Gastroesophageal sphincter (tissue), 4 donors: Measurements from ENCODE around the gene DUOX1. TPM values are rescaled to one million over a fixed set of nuclear protein-coding genes. Genes with fewer than 3 reads are reported as not detected.

Source experiments
- ATAC-seq: fragments of 150-250 bp; one replicate; pipeline ENCODE4 v1.9.1; 2016; ENCODE audit warnings: mild to moderate bottlenecking, moderate library complexity
- H3K27ac ChIP-seq, 4 donors: fragments of 200-600 bp; sonication (generic) in 3 of 4; 1 replicate in 3 of 4; 2 replicates in 1 of 4; pipeline ENCODE4 v1.5.1; 2016 to 2019
- H3K27me3 ChIP-seq: fragments of 200-600 bp; sonication (generic); one replicate; pipeline ENCODE4 v1.5.1; 2019
- H3K36me3 ChIP-seq, 2 donors: fragments of 200-600 bp; sonication (generic); one replicate each; pipeline ENCODE4 v1.5.1; 2019; ENCODE audit warnings: control low read depth in 1 of 2
- H3K4me1 ChIP-seq, 3 donors: fragments of 200-600 bp; sonication (generic); 1 replicate in 2 of 3; 2 replicates in 1 of 3; pipeline ENCODE4 v1.5.1; 2016 to 2019; ENCODE audit warnings: control low read depth in 2 of 3
- H3K4me3 ChIP-seq, 2 donors: fragments of 200-600 bp; sonication (generic); one replicate each; pipeline ENCODE4 v1.5.1; 2019; ENCODE audit warnings: mild to moderate bottlenecking in 1 of 2, moderate library complexity in 1 of 2
- H3K9me3 ChIP-seq, 3 donors: fragments of 200-600 bp; sonication (generic); one replicate each; pipeline ENCODE4 v1.5.1; 2017 to 2019; ENCODE audit warnings: control low read depth in 2 of 3
- CTCF ChIP-seq, 4 experiments: fragments of 200-600 bp in 2 of 4; fragments of 450-650 bp in 2 of 4; sonication (generic) in 1 of 4; IDR thresholded peaks; one replicate each; pipeline ENCODE4 v1.5.1; 2017 to 2019; ENCODE audit warnings: antibody characterized with exemption in 4 of 4, mild to moderate bottlenecking in 2 of 4, moderate library complexity in 2 of 4
- EP300 ChIP-seq: sonication (generic); formaldehyde crosslinking; IDR thresholded peaks from one replicate; pipeline ENCODE4 v1.6.1; 2017; ENCODE audit warnings: antibody characterized with exemption, mild to moderate bottlenecking
- POLR2A ChIP-seq, 2 donors: fragments of 450-650 bp; IDR thresholded peaks; one replicate each; pipeline ENCODE4 v1.6.1; 2017; ENCODE audit warnings: antibody characterized with exemption in 2 of 2, mild to moderate bottlenecking in 2 of 2, moderate library complexity in 1 of 2
- POLR2AphosphoS5 ChIP-seq: sonication (generic); formaldehyde crosslinking; IDR thresholded peaks from one replicate; pipeline ENCODE4 v1.6.1; 2017; ENCODE audit warnings: antibody characterized with exemption
- WGBS, 2 donors: methylation state at CpG; one replicate each; pipeline ENCODE4 v1.1.5; 2018; ENCODE audit warnings: low coverage in 1 of 2; 5-methylcytosine and 5-hydroxymethylcytosine counted together
- total RNA-seq, 4 donors: library from RNA; depleted of rRNA; stranded (reverse); fragments of >200 nt; gene quantifications; one replicate each; pipeline ENCODE4 v1.1.0, GENCODE V29; 2016

Gene DUOX1
- total RNA-seq, 4 donors from 2014 or later: 0.08 to 2.7 (median 1.1) TPM

- H3K4me3 ChIP-seq: peak overlapping the region; percentile 63 to 80
- TF ChIP-seq POLR2AphosphoS5: peak; percentile 69
- no peak for TF ChIP-seq EP300
- TF ChIP-seq POLR2A (IDR thresholded peaks at IDR 0.05): peak; percentile 39 to 68
- peak in 3 of 4 experiments; percentile 68 to 80 (median 74) for TF ChIP-seq CTCF (IDR thresholded peaks at IDR 0.05)
- peaks cover 0 to 9% of the 10 kb centered on the region in 2 donors for H3K36me3 ChIP-seq
- H3K27ac ChIP-seq: peak overlapping the region; percentile 97 to 99 (median 98)
- peaks cover 0 to 56% (median 5%) of the 10 kb centered on the region in 3 donors for H3K4me1 ChIP-seq
- no peaks in the 10 kb centered on the region for H3K27me3 ChIP-seq
- no CpG with 5 or more reads among the region's 79 CpGs for WGBS, 2 donors
- peak; percentile 86 for ATAC-seq
- no peaks in the 10 kb centered on the region for H3K9me3 ChIP-seq
Measured at GRCh38 chr15:45166834-45167630, 37.2 kb downstream of the DUOX1 start.

- Histone ChIP-seq H3K27me3 (no peaks in the 10 kb centered on the region), H3K27ac (peak overlapping the region; percentile 97 to 99 (median 98)), H3K4me1 (peaks cover 0 to 51% (median 5%) of the 10 kb centered on the region in 3 donors), H3K36me3 (peaks cover 0 to 15% of the 10 kb centered on the region in 2 donors), H3K4me3 (peak overlapping the region; percentile 63 to 80), H3K9me3 (no peaks in the 10 kb centered on the region)
- 57% methylated on average over 7 of the region's 9 CpGs; no CpG with 5 or more reads in 1 of the 2 donors for WGBS, 2 donors
- TF ChIP-seq EP300: no peak
- no peak for TF ChIP-seq POLR2AphosphoS5
- no peak for TF ChIP-seq POLR2A (IDR thresholded peaks at IDR 0.05)
- TF ChIP-seq CTCF (IDR thresholded peaks at IDR 0.05): no peak
- ATAC-seq: no peak
Measured at GRCh38 chr15:45167631-45168205, 37.9 kb downstream of the DUOX1 start.

GRCh38 chr15:45168286-45168685 lies 38.5 kb downstream of the DUOX1 start:
- Histone ChIP-seq H3K36me3 (peaks cover 0 to 21% of the 10 kb centered on the region in 2 donors), H3K4me1 (peaks cover 0 to 45% (median 3%) of the 10 kb centered on the region in 3 donors), H3K27me3 (no peaks in the 10 kb centered on the region), H3K27ac (peak overlapping the region in 3 of 4 donors; percentile 97 to 99 (median 99)), H3K9me3 (no peaks in the 10 kb centered on the region), H3K4me3 (no peak overlapping the region)
- ATAC-seq: no peak
- 95% methylated on average over 4 of the region's 4 CpGs; no CpG with 5 or more reads in 1 of the 2 donors for WGBS, 2 donors
- TF ChIP-seq CTCF (IDR thresholded peaks at IDR 0.05): no peak

- TF ChIP-seq CTCF (IDR thresholded peaks at IDR 0.05) (no peak), POLR2A (IDR thresholded peaks at IDR 0.05) (no peak), POLR2AphosphoS5 (no peak), EP300 (no peak)
- Histone ChIP-seq H3K4me1 (peaks cover 0 to 45% (median 3%) of the 10 kb centered on the region in 3 donors), H3K4me3 (no peak overlapping the region), H3K9me3 (no peaks in the 10 kb centered on the region), H3K27ac (peak overlapping the region in 3 of 4 donors; percentile 97 to 99 (median 99)), H3K27me3 (no peaks in the 10 kb centered on the region), H3K36me3 (peaks cover 0 to 28% of the 10 kb centered on the region in 2 donors)
- WGBS, 2 donors: 76 to 89% methylated on average over 5 of the region's 9 CpGs
- no peak for ATAC-seq
Measured at GRCh38 chr15:45168751-45169551, 39.2 kb downstream of the DUOX1 start.
